Epithelial cell of prostate (primary cell): ENCODE results near the gene FUT4.
A peak's percentile ranks its signal among the peaks of the same experiment; 100 is the strongest.
"Not testable (repeated sequence)": the region's sequence is repeated elsewhere in the genome, so short reads cannot be mapped to it uniquely, and the experiment has no call there.

Experiments
- DNase-seq: peaks from one replicate; pipeline ENCODE4 v3.0.0-alpha.2; 2011; ENCODE audit warnings: low read depth, low spot score
- H3K27ac ChIP-seq: fragments of 450-650 bp; 2 replicates; pipeline ENCODE4 v1.5.1; 2017; ENCODE audit warnings: mild to moderate bottlenecking

Gene FUT4

GRCh38 chr11:94532211-94532610, 11.5 kb upstream of the FUT4 start:
- DNase-seq, result no peak
- no peak overlapping the region for H3K27ac ChIP-seq

GRCh38 chr11:94533206-94533605, 10.5 kb upstream of the FUT4 start:
- no peak overlapping the region for H3K27ac ChIP-seq
- no peak for DNase-seq

- H3K27ac ChIP-seq, result no peak overlapping the region
- DNase-seq, result no peak
Measured at GRCh38 chr11:94533696-94534630, 9.8 kb upstream of the FUT4 start.

GRCh38 chr11:94536386-94536785, 7.3 kb upstream of the FUT4 start:
- DNase-seq, result no peak
- H3K27ac ChIP-seq, result peak overlapping the region; percentile 32

- peak overlapping the region; percentile 32 for H3K27ac ChIP-seq
- DNase-seq, result no peak
Measured at GRCh38 chr11:94537031-94537600, 6.6 kb upstream of the FUT4 start.

- H3K27ac ChIP-seq, result peak overlapping the region; percentile 53
- no peak for DNase-seq
Measured at GRCh38 chr11:94539420-94539819, 4.3 kb upstream of the FUT4 start.

- no peak for DNase-seq
- peak overlapping the region; percentile 78 for H3K27ac ChIP-seq
Measured at GRCh38 chr11:94544646-94545263, 1.0 kb downstream of the FUT4 start.

GRCh38 chr11:94545264-94546161, 1.8 kb downstream of the FUT4 start:
- no peak overlapping the region for H3K27ac ChIP-seq
- no peak for DNase-seq

GRCh38 chr11:94546162-94546470, 2.4 kb downstream of the FUT4 start:
- no peak for DNase-seq
- H3K27ac ChIP-seq, result no peak overlapping the region

GRCh38 chr11:94546886-94547285, 3.2 kb downstream of the FUT4 start:
- no peak for DNase-seq
- H3K27ac ChIP-seq, result no peak overlapping the region

- no peak for DNase-seq
- no peak overlapping the region for H3K27ac ChIP-seq
Measured at GRCh38 chr11:94549146-94549545, 5.4 kb downstream of the FUT4 start.

GRCh38 chr11:94550513-94550912, 6.8 kb downstream of the FUT4 start:
- no peak overlapping the region for H3K27ac ChIP-seq
- no peak for DNase-seq

GRCh38 chr11:94553938-94554337, 10.2 kb downstream of the FUT4 start:
- peak; percentile 39 for DNase-seq
- H3K27ac ChIP-seq, result no peak overlapping the region

GRCh38 chr11:94555752-94556329, 12.1 kb downstream of the FUT4 start:
- not testable (repeated sequence) for H3K27ac ChIP-seq, DNase-seq

- H3K27ac ChIP-seq, result no peak overlapping the region
- DNase-seq, result no peak
Measured at GRCh38 chr11:94557421-94557820, 13.7 kb downstream of the FUT4 start.

- H3K27ac ChIP-seq, result no peak overlapping the region
- no peak for DNase-seq
Measured at GRCh38 chr11:94557992-94558391, 14.3 kb downstream of the FUT4 start.

- H3K27ac ChIP-seq, result no peak overlapping the region
- no peak for DNase-seq
Measured at GRCh38 chr11:94558468-94558867, 14.7 kb downstream of the FUT4 start.

- H3K27ac ChIP-seq, result no peak overlapping the region
- DNase-seq, result no peak
Measured at GRCh38 chr11:94558932-94559331, 15.2 kb downstream of the FUT4 start.

- H3K27ac ChIP-seq, result no peak overlapping the region
- no peak for DNase-seq
Measured at GRCh38 chr11:94559361-94559760, 15.6 kb downstream of the FUT4 start.

GRCh38 chr11:94560834-94561233, 17.1 kb downstream of the FUT4 start:
- no peak for DNase-seq
- H3K27ac ChIP-seq, result no peak overlapping the region
